SK-N-SH (cell line): ENCODE data around the gene ZSCAN10. TPM values are rescaled to one million over a fixed set of nuclear protein-coding genes. Genes with fewer than 3 reads are reported as not detected.
"Not testable (repeated sequence)": the region's sequence is repeated elsewhere in the genome, so short reads cannot be mapped to it uniquely, and the experiment has no call there.

Experiments used
- CTCF ChIA-PET: fragments of 300-600, 350-600 bp; formaldehyde crosslinking; extraction: SDS; loops from one replicate; lab custom pipeline; 2021; lab: Yijun Ruan, JAX
- POLR2A ChIA-PET: fragments of 350-600 bp; sonication (Branson Sonifier 250); formaldehyde crosslinking; extraction: SDS; loops from one replicate; lab custom pipeline; 2020; ENCODE audit warnings: antibody characterized with exemption, inconsistent platforms; lab: Yijun Ruan, JAX
- DNase-seq: peaks from one replicate; pipeline ENCODE4 v3.0.0; 2012
- H2AFZ ChIP-seq: fragments of 200-600 bp; sonication (generic); 2 replicates; pipeline ENCODE4 v1.8.1; 2016; ENCODE audit warnings: antibody characterized with exemption, mild to moderate bottlenecking, low read depth
- H3F3A ChIP-seq: fragments of 200-600 bp; sonication (generic); replicated peaks from 2 replicates; pipeline ENCODE3; 2016; ENCODE audit warnings: antibody characterized with exemption, mild to moderate bottlenecking; ENCODE audit not compliant: insufficient read depth
- H3K27ac ChIP-seq, 2 experiments: fragments of 200-500 bp in 1 of 2; fragments of 200-600 bp in 1 of 2; sonication (Bioruptor generic) in 1 of 2; sonication (generic), shearing (Covaris generic) in 1 of 2; 2 replicates each; pipeline versions ENCODE4 v1.5.1 to v1.6.1; 2014 to 2016; ENCODE audit warnings: low read depth in 2 of 2, inconsistent platforms in 1 of 2, low read length in 1 of 2, mild to moderate bottlenecking in 1 of 2, mixed read lengths in 1 of 2
- H3K27me3 ChIP-seq: fragments of 200-600 bp; sonication (generic), shearing (Covaris generic); 2 replicates; pipeline ENCODE4 v1.6.1; 2016; ENCODE audit warnings: mixed run types; ENCODE audit not compliant: insufficient read depth
- H3K36me3 ChIP-seq, 2 experiments: fragments of 200-500 bp in 1 of 2; fragments of 200-600 bp in 1 of 2; sonication (Bioruptor generic) in 1 of 2; sonication (generic) in 1 of 2; replicated peaks in 1 of 2; 2 replicates each; pipeline versions ENCODE3 to v1.5.1; 2014 to 2016; ENCODE audit warnings: low read length in 1 of 2, mild to moderate bottlenecking in 1 of 2; ENCODE audit not compliant: insufficient read depth in 2 of 2, control insufficient read depth in 1 of 2
- H3K4me1 ChIP-seq, 2 experiments: fragments of 200-500 bp in 1 of 2; fragments of 200-600 bp in 1 of 2; sonication (Bioruptor generic) in 1 of 2; sonication (generic), shearing (Covaris generic) in 1 of 2; 2 replicates each; pipeline versions ENCODE4 v1.5.1 to v1.6.1; 2014 to 2016; ENCODE audit warnings: low read depth in 1 of 2, low read length in 1 of 2, mixed run types in 1 of 2; ENCODE audit not compliant: insufficient read depth in 2 of 2, control insufficient read depth in 1 of 2
- H3K4me2 ChIP-seq: fragments of 200-600 bp; sonication (generic), shearing (Covaris generic); 2 replicates; pipeline ENCODE4 v1.6.1; 2017; ENCODE audit warnings: mixed run types
- H3K4me3 ChIP-seq, 2 experiments: fragments of 200-500 bp in 1 of 2; fragments of 200-600 bp in 1 of 2; sonication (Bioruptor generic) in 1 of 2; sonication (generic), shearing (Covaris generic) in 1 of 2; 2 replicates each; pipeline versions ENCODE4 v1.5.1 to v1.8.1; 2014 to 2016; ENCODE audit warnings: low read depth in 2 of 2, inconsistent platforms in 1 of 2, low read length in 1 of 2, mild to moderate bottlenecking in 1 of 2, mixed read lengths in 1 of 2, moderate library complexity in 1 of 2
- H3K79me2 ChIP-seq: fragments of 200-600 bp; sonication (generic); 2 replicates; pipeline ENCODE4 v1.8.1; 2017; ENCODE audit warnings: mild to moderate bottlenecking; ENCODE audit not compliant: insufficient read depth
- H3K9ac ChIP-seq: fragments of 200-600 bp; sonication (generic); 2 replicates; pipeline ENCODE4 v1.6.1; 2017; ENCODE audit warnings: mixed run types
- H3K9me2 ChIP-seq: fragments of 200-600 bp; sonication (generic); 2 replicates; pipeline ENCODE4 v1.6.1; 2017; ENCODE audit warnings: mixed run types
- H3K9me3 ChIP-seq: fragments of 200-600 bp; sonication (generic); 2 replicates; pipeline ENCODE4 v1.6.1; 2017; ENCODE audit warnings: mixed run types, mild to moderate bottlenecking, moderate library complexity
- H4K20me1 ChIP-seq: fragments of 200-600 bp; sonication (generic); 2 replicates; pipeline ENCODE4 v1.6.1; 2017; ENCODE audit warnings: mild to moderate bottlenecking, mixed run types; ENCODE audit not compliant: insufficient read depth
- GABPA ChIP-seq: IDR thresholded peaks from 2 replicates; pipeline ENCODE4 v1.4.0; 2012; ENCODE audit warnings: low read depth, mild to moderate bottlenecking
- IRF3 ChIP-seq: fragments of 150-350 bp; IDR thresholded peaks from 2 replicates; pipeline ENCODE4 v1.6.1; 2016; ENCODE audit warnings: mild to moderate bottlenecking, low read depth, low read length
- JUND ChIP-seq: IDR thresholded peaks from 2 replicates; pipeline ENCODE4 v1.4.0; 2012
- MAX ChIP-seq: IDR thresholded peaks from 2 replicates; pipeline ENCODE4 v1.4.0; 2012; ENCODE audit warnings: low read depth
- MXI1 ChIP-seq: IDR thresholded peaks from 2 replicates; pipeline ENCODE4 v1.6.1; 2012; ENCODE audit warnings: mild to moderate bottlenecking, low read depth, low read length, improper control_type of control experiment
- POLR2AphosphoS5 ChIP-seq: IDR thresholded peaks from 2 replicates; pipeline ENCODE4 v1.6.1; 2012; ENCODE audit warnings: low read depth, low read length
- RAD21 ChIP-seq: IDR thresholded peaks from 2 replicates; pipeline ENCODE4 v1.6.1; 2012; ENCODE audit warnings: mild to moderate bottlenecking, low read length
- RFX5 ChIP-seq: IDR thresholded peaks from 2 replicates; pipeline ENCODE4 v1.6.1; 2012; ENCODE audit warnings: mild to moderate bottlenecking, improper control_type of control experiment, low read length
- TAF1 ChIP-seq: IDR thresholded peaks from 2 replicates; pipeline ENCODE4 v1.6.1; 2012; ENCODE audit warnings: low read depth, mild to moderate bottlenecking, low read length, moderate library complexity, borderline replicate concordance
- WGBS: methylation state at CpG from one replicate; pipeline ENCODE4 v1.1.6; 2017; ENCODE audit warnings: low lambda C conversion rate; 5-methylcytosine and 5-hydroxymethylcytosine counted together
- polyA plus RNA-seq, 3 experiments: library from polyadenylated mRNA; depleted of rRNA; stranded (reverse); fragments of >200 nt; gene quantifications; 2 replicates each; pipeline ENCODE4 v1.2.3, GENCODE V29; 2012
- TF ChIP-seq, protein P1 (sequence below): fragments of 150-350 bp; IDR thresholded peaks from 2 replicates; pipeline ENCODE4 v1.6.1; 2017; ENCODE audit warnings: antibody characterized with exemption, low read length, low read depth, borderline replicate concordance
- TF ChIP-seq, protein P2 (sequence below): fragments of 200-600 bp; sonication (generic); IDR thresholded peaks from 2 replicates; pipeline ENCODE4 v1.6.1; 2017; ENCODE audit warnings: antibody characterized with exemption, mild to moderate bottlenecking, moderate library complexity
- TF ChIP-seq, protein P3 (sequence below): IDR thresholded peaks from 2 replicates; pipeline ENCODE4 v1.4.0; 2012; ENCODE audit warnings: low read depth, borderline replicate concordance

The ZSCAN10 gene
- polyA plus RNA-seq, 1 of the 3 experiments (the other 2 are of a cell fraction): 0.05 TPM

DNA sequence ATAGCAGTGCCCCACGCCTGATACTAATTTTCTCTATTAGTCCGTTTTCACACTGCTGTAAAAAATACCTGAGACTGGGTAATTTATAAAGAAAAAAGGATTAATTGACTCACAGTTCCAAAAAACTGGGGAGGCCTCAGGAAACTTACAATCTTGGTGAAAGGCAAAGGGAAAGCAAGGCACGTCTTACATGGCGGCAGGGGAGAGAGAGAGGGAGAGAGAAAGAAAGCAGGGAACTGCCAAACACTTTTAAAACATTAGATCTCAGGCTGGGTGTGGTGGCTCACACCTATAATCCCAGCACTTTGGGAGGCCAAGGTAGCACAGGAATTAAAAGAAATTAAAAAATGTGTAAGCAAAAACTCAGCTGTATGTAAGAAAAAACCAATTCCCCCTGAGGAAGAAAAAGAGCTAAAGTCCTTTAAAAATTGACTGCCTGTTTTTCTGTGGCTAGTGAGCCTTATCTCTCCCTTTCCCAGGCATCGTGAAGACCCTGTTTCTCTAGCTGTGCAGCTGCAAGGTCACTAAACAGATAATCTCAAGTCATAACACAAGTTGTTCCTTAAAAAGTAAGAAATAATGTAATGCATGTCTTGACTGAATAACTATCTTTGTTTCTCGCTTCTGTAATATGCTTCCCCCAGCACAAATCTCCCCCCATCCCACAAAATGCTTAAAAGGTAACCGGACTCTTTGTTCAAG lies 14.0 kb downstream of the ZSCAN10 start:
- no peak overlapping the region for H3K9ac ChIP-seq
- H3K4me2 ChIP-seq: no peak overlapping the region
- no peak overlapping the region for H3K27ac ChIP-seq
- 41% methylated on average over 7 of the region's 7 CpGs for WGBS
- H3K9me3 ChIP-seq: no peaks in the 10 kb centered on the region
- CTCF ChIA-PET: interaction anchor here (0.7 to 1.5 kb wide), 4 partner anchors 15 to 428 kb away, joined by 3 to 6 read pairs (median 3); no protein-coding TSS in a partner anchor
- H4K20me1 ChIP-seq: no peaks in the 10 kb centered on the region
- no peak for TF ChIP-seq JUND
- TF ChIP-seq, protein P1, sequence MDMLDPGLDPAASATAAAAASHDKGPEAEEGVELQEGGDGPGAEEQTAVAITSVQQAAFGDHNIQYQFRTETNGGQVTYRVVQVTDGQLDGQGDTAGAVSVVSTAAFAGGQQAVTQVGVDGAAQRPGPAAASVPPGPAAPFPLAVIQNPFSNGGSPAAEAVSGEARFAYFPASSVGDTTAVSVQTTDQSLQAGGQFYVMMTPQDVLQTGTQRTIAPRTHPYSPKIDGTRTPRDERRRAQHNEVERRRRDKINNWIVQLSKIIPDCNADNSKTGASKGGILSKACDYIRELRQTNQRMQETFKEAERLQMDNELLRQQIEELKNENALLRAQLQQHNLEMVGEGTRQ: no peak
- no peak for TF ChIP-seq MXI1
- TF ChIP-seq, all 33 proteins: peak for 0
- peaks cover 45% of the 10 kb centered on the region for H3K27me3 ChIP-seq
- H3K4me3 ChIP-seq: no peak overlapping the region
- H2AFZ ChIP-seq: no peak overlapping the region
- POLR2A ChIA-PET: no interaction called here
- no peaks in the 10 kb centered on the region for H3F3A ChIP-seq
- H3K9me2 ChIP-seq: no peaks in the 10 kb centered on the region
- DNase-seq: no peak
- no peaks in the 10 kb centered on the region for H3K36me3 ChIP-seq
- no peaks in the 10 kb centered on the region; a peak in 1 of 4 replicates for H3K4me1 ChIP-seq
- no peaks in the 10 kb centered on the region for H3K79me2 ChIP-seq

DNA sequence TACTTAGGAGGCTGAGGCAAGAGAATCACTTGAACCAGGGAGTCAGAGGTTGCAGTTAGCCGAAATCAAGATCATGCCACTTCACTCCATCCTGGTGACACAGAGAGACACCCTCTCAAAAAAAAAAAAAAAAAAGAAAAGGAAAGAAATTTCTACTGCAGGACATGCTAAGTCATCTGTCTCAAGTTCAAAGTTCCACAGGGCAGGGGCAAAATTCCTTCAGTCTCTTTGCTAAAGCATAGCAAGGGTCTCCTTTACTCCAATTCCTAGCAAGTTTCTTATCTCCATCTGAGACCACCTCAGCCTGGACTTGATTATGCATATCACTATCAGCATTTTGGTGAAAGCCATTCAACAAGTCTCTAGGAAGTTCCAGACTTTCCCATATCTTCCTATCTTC lies 14.6 kb downstream of the ZSCAN10 start:
- Histone ChIP-seq H3K79me2 (no peaks in the 10 kb centered on the region), H2AFZ (no peak overlapping the region), H3K9me3 (no peaks in the 10 kb centered on the region), H3K4me3 (no peak overlapping the region), H3F3A (no peaks in the 10 kb centered on the region), H3K27me3 (peaks cover 45% of the 10 kb centered on the region), H3K27ac (no peak overlapping the region), H3K9ac (no peak overlapping the region), H3K36me3 (no peaks in the 10 kb centered on the region), H3K9me2 (no peaks in the 10 kb centered on the region), H3K4me1 (no peaks in the 10 kb centered on the region), H4K20me1 (no peaks in the 10 kb centered on the region), H3K4me2 (no peak overlapping the region)
- DNase-seq: no peak
- TF ChIP-seq, protein P2, sequence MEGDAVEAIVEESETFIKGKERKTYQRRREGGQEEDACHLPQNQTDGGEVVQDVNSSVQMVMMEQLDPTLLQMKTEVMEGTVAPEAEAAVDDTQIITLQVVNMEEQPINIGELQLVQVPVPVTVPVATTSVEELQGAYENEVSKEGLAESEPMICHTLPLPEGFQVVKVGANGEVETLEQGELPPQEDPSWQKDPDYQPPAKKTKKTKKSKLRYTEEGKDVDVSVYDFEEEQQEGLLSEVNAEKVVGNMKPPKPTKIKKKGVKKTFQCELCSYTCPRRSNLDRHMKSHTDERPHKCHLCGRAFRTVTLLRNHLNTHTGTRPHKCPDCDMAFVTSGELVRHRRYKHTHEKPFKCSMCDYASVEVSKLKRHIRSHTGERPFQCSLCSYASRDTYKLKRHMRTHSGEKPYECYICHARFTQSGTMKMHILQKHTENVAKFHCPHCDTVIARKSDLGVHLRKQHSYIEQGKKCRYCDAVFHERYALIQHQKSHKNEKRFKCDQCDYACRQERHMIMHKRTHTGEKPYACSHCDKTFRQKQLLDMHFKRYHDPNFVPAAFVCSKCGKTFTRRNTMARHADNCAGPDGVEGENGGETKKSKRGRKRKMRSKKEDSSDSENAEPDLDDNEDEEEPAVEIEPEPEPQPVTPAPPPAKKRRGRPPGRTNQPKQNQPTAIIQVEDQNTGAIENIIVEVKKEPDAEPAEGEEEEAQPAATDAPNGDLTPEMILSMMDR: no peak
- TF ChIP-seq TAF1: no peak
- TF ChIP-seq POLR2AphosphoS5: no peak
- TF ChIP-seq, protein P3, sequence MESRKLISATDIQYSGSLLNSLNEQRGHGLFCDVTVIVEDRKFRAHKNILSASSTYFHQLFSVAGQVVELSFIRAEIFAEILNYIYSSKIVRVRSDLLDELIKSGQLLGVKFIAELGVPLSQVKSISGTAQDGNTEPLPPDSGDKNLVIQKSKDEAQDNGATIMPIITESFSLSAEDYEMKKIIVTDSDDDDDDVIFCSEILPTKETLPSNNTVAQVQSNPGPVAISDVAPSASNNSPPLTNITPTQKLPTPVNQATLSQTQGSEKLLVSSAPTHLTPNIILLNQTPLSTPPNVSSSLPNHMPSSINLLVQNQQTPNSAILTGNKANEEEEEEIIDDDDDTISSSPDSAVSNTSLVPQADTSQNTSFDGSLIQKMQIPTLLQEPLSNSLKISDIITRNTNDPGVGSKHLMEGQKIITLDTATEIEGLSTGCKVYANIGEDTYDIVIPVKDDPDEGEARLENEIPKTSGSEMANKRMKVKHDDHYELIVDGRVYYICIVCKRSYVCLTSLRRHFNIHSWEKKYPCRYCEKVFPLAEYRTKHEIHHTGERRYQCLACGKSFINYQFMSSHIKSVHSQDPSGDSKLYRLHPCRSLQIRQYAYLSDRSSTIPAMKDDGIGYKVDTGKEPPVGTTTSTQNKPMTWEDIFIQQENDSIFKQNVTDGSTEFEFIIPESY: no peak
- no peak for TF ChIP-seq RAD21
- no peak for TF ChIP-seq IRF3
- no peak for TF ChIP-seq MXI1
- TF ChIP-seq RFX5: no peak
- TF ChIP-seq MAX: no peak
- no peak for TF ChIP-seq JUND
- no peak for TF ChIP-seq GABPA
- WGBS: 22% methylated on average over 1 of the region's 1 CpG
- POLR2A ChIA-PET: no interaction called here
- CTCF ChIA-PET: interaction anchor here (1.2 to 1.5 kb wide), 3 partner anchors 16 to 53 kb away, joined by 3 to 6 read pairs (median 3); no protein-coding TSS in a partner anchor

DNA sequence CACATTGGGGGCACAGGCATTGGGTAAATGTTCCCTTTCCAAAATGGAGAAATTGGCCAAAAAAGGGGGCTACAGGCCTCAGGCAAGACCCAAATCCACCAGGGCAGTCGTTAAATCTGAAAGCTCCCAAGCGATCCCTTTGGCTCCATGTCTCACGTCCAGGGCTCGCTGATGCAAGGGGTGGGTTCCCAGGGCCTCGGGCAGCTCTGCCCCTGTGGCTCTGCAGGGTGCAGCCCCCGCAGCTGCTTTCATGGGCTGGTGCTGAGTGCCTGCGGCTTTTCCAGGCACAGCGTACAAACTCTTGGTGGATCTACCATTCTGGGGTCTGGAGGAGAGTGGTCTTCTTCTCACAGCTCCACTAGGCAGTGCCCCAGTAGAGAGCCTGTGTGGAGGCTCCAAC lies 15.7 kb downstream of the ZSCAN10 start:
- H3K79me2 ChIP-seq, H3K27ac ChIP-seq, H3K9me2 ChIP-seq, H3K4me3 ChIP-seq, H3K4me2 ChIP-seq, DNase-seq, H3K4me1 ChIP-seq, H3K9me3 ChIP-seq, H3K36me3 ChIP-seq, POLR2A ChIA-PET, H2AFZ ChIP-seq, H3F3A ChIP-seq, H4K20me1 ChIP-seq, H3K9ac ChIP-seq: not testable (repeated sequence)
- 61% methylated on average over 6 of the region's 8 CpGs for WGBS
- H3K27me3 ChIP-seq: peaks cover 46% of the 10 kb centered on the region
- CTCF ChIA-PET: interaction anchor here (1.4 kb wide), 1 partner anchor 17 kb away, joined by 6 read pairs; no protein-coding TSS in a partner anchor
